Testis (tissue), 2 donors: ENCODE measurements around the gene KLHDC10.

Experiments
- CTCF ChIP-seq, 3 experiments: fragments of 450-650 bp in 2 of 3; fragments of 200-600 bp in 1 of 3; sonication (generic) in 1 of 3; IDR thresholded peaks; one replicate each; pipeline ENCODE4 v1.5.1; 2016 to 2019; ENCODE audit warnings: antibody characterized with exemption in 3 of 3, mild to moderate bottlenecking in 2 of 3, moderate library complexity in 1 of 3
- POLR2A ChIP-seq: fragments of 450-650 bp; IDR thresholded peaks from one replicate; pipeline ENCODE4 v1.6.1; 2017; ENCODE audit warnings: antibody characterized with exemption, mild to moderate bottlenecking, moderate library complexity

DNA sequence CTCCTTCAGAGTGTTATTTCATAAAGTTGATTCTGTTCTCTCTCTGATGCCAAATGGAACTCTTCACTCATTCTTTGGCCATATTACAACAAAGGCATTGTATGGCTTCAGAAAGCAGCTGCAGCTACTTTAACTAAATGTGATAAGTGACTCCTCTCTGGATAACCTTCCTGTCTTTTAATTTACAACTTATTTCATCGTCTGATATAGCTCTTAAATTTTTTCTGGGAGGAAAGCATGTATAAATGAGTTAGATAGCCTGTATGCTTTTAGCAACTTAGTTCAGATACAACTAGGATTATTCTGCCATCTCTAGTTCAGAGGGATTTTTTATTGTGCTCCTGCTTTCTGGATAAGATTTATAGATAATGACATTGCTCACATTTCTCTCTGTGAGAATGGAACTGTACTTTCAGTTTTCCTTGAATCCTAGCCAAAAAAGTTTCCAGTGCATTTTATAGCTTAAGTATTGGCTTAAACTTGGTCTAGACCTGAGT is 57.5 kb downstream of the KLHDC10 start:
- TF ChIP-seq CTCF (IDR thresholded peaks at IDR 0.05), result no peak
- TF ChIP-seq POLR2A, result no peak
